HEK293 (cell line): ENCODE results near the gene C5.

ENCODE experiments used
- CTCF ChIP-seq: fragments of 450-650 bp; formaldehyde crosslinking; IDR thresholded peaks from 2 replicates; pipeline ENCODE4 v1.5.1; 2016; ENCODE audit warnings: missing biosample characterization, missing genetic modification characterization
- ZBTB21 ChIP-seq: fragments of 450-650 bp; formaldehyde crosslinking; IDR thresholded peaks from 2 replicates; pipeline ENCODE4 v1.5.1; 2017; ENCODE audit warnings: missing biosample characterization, missing genetic modification characterization
- ZFP41 ChIP-seq: fragments of 450-650 bp; formaldehyde crosslinking; IDR thresholded peaks from 2 replicates; pipeline ENCODE4 v1.5.1; 2016; ENCODE audit warnings: missing biosample characterization, missing genetic modification characterization, borderline replicate concordance

GRCh38 chr9:121026260-121026691 lies 23.8 kb downstream of the C5 start:
- TF ChIP-seq ZFP41 (tag by site-specific recombination) (no peak), CTCF (tag by site-specific recombination) (no peak), ZBTB21 (no peak)
